Parathyroid adenoma (tissue), 2 donors: ENCODE results near the gene MEIS1.
A peak's percentile ranks its signal among the peaks of the same experiment; 100 is the strongest.

Experiments used
- H2AFZ ChIP-seq: fragments of 300-600 bp; sonication (generic); one replicate; pipeline ENCODE4 v1.7.0; 2017; ENCODE audit warnings: antibody characterized with exemption, mild to moderate bottlenecking
- H3K27ac ChIP-seq: fragments of 300-600 bp; sonication (generic); one replicate; pipeline ENCODE4 v1.7.0; 2017
- H3K27me3 ChIP-seq: fragments of 300-600 bp; sonication (generic); one replicate; pipeline ENCODE4 v1.7.0; 2017; ENCODE audit warnings: low read length; ENCODE audit not compliant: control insufficient read depth, insufficient read depth
- H3K36me3 ChIP-seq: fragments of 300-600 bp; sonication (generic); one replicate; pipeline ENCODE4 v1.7.0; 2017; ENCODE audit warnings: low read length; ENCODE audit not compliant: control insufficient read depth, insufficient read depth
- H3K4me1 ChIP-seq: fragments of 300-600 bp; sonication (generic); one replicate; pipeline ENCODE4 v1.7.0; 2017; ENCODE audit warnings: control low read depth
- H3K4me2 ChIP-seq: fragments of 300-600 bp; sonication (generic); one replicate; pipeline ENCODE4 v1.7.0; 2017; ENCODE audit warnings: low read length
- H3K4me3 ChIP-seq: fragments of 300-600 bp; sonication (generic); one replicate; pipeline ENCODE4 v1.7.0; 2017; ENCODE audit warnings: low read depth, low read length
- H3K79me2 ChIP-seq: fragments of 300-600 bp; sonication (generic); one replicate; pipeline ENCODE4 v1.7.0; 2017; ENCODE audit warnings: control low read depth
- H3K9ac ChIP-seq: fragments of 300-600 bp; sonication (generic); one replicate; pipeline ENCODE4 v1.7.0; 2017; ENCODE audit warnings: mild to moderate bottlenecking
- H3K9me3 ChIP-seq: fragments of 300-600 bp; sonication (generic); one replicate; pipeline ENCODE4 v1.7.0; 2017; ENCODE audit warnings: low read length; ENCODE audit not compliant: control insufficient read depth
- TF ChIP-seq, protein P1 (sequence below): fragments of 300-600 bp; sonication (generic); IDR thresholded peaks from one replicate; pipeline ENCODE4 v1.7.0; 2017; ENCODE audit warnings: antibody characterized with exemption, mild to moderate bottlenecking
- donor health status: primary hyperparathyroidism.

The MEIS1 gene

DNA sequence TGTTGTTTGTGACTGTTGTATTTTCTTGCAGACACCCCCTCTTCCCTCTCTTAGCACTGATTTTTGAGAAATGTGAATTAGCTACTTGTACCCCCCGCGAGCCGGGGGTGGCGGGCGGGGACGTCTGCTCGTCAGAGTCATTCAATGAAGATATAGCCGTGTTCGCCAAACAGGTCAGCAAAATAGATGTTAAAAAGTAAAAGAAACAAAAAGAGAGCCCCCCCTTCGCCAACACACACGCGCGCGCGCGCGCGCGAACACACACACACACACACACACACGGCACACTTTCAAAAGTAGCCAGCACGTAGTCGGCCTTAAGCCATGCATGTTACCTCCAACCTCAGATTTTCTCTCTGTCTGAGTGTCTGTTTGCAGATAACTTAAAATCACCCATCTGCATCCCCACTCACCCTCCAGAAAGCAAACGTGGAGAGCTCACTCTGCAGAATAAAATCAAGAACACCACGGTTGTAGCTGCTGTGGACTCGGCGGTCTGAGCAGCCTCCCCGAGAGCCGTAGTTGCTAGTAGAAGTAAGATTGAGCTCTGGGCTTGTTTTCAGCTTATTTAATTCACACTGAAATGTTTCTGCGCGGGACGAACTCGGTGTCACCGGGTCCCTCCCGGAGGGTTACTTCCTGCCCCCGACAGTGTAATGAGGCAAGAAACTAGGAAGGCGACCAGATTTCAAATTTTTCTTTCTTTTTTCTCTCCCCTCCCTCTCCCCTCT, 5.1 kb downstream of the MEIS1 start:
- H3K9ac ChIP-seq = no peak overlapping the region
- H3K36me3 ChIP-seq = no peaks in the 10 kb centered on the region
- TF ChIP-seq, protein P1, sequence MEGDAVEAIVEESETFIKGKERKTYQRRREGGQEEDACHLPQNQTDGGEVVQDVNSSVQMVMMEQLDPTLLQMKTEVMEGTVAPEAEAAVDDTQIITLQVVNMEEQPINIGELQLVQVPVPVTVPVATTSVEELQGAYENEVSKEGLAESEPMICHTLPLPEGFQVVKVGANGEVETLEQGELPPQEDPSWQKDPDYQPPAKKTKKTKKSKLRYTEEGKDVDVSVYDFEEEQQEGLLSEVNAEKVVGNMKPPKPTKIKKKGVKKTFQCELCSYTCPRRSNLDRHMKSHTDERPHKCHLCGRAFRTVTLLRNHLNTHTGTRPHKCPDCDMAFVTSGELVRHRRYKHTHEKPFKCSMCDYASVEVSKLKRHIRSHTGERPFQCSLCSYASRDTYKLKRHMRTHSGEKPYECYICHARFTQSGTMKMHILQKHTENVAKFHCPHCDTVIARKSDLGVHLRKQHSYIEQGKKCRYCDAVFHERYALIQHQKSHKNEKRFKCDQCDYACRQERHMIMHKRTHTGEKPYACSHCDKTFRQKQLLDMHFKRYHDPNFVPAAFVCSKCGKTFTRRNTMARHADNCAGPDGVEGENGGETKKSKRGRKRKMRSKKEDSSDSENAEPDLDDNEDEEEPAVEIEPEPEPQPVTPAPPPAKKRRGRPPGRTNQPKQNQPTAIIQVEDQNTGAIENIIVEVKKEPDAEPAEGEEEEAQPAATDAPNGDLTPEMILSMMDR = no peak
- H3K4me3 ChIP-seq = peak overlapping the region; percentile 92
- peak overlapping the region; percentile 81 for H3K27ac ChIP-seq
- no peaks in the 10 kb centered on the region for H3K4me1 ChIP-seq
- peak overlapping the region; percentile 79 for H3K4me2 ChIP-seq
- H2AFZ ChIP-seq = peak overlapping the region; percentile 78
- no peaks in the 10 kb centered on the region for H3K27me3 ChIP-seq
- H3K9me3 ChIP-seq = no peaks in the 10 kb centered on the region
- H3K79me2 ChIP-seq = peaks cover 20% of the 10 kb centered on the region

DNA sequence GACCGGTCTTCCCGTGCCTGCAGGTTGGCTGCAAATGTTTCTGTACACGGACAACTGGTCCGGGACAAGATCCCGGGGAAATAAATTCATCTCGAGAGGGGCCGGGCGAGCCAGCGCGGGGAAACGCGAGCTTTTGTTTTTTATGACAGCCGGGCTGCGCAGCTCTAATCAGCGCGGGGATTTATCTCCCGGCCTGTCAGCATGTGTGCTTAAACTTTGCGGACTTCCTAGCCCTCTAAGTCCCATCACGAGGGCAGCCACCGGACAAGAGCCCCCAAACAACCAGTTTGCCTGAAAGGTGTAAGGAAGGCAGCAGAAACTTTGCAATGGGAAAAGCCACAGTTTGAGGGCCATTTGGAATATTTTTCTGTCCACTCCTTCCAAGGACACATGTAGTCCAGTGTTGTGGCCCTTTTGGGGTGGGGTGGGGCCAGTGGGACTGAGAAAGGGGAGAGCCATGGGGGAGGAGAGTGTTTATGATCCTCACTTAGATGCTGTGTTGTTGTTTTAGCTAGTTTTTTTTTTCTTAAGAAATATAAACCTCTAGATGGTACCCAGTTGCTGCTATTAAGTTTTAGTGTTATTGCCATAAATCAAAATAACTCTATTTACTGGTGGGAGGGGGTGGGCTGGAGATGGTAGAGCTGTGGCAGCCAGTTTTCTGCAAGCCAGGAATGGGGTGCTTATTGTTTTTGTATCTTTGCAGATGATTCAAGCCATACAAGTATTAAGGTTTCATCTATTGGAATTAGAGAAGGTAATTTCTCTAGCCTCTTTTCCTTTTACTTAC, 6.0 kb downstream of the MEIS1 start:
- peak overlapping the region; percentile 79 for H3K4me2 ChIP-seq
- H3K36me3 ChIP-seq = no peaks in the 10 kb centered on the region
- no peaks in the 10 kb centered on the region for H3K9me3 ChIP-seq
- peaks cover 26% of the 10 kb centered on the region for H3K79me2 ChIP-seq
- H3K27me3 ChIP-seq = no peaks in the 10 kb centered on the region
- peak overlapping the region; percentile 68 for H2AFZ ChIP-seq
- H3K27ac ChIP-seq = peak overlapping the region; percentile 81
- TF ChIP-seq, protein P1 = no peak
- H3K4me3 ChIP-seq = peak overlapping the region; percentile 92
- no peaks in the 10 kb centered on the region for H3K4me1 ChIP-seq
- H3K9ac ChIP-seq = no peak overlapping the region

DNA sequence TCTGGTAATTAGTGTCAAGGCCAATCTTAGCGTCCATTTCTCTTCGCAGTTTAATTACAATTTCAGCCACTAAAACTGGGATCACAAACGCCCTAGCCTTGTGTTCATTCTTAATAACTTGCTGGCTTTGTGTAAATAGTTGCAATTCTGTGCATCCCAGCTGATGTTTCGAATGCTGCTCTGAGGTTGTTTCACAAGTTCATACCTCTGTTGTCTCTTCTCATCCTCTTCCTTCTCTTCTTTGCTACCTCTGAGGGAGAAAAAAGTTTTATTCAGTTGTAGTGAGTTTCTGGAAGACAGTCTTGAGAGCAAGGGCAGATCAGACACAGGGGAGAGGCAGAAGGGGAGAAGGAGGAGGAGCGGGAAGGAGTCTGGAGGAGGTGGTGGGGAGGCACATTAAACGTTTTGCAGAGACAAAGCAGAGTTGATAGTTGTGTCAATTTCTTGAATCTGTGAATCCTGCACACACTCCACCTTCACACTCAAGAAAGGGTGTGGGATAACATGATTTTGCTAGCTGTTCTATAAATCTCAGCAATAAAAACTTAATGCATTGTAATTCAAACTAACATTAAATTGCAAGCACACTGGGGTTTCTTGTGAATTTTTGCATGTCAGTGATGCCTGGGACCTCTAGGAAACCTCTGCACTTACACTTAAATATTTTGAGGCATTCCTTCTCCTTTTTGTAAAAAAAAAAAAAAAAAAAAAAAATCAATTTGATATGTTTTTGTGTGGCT, 6.8 kb downstream of the MEIS1 start:
- peaks cover 30% of the 10 kb centered on the region for H3K79me2 ChIP-seq
- no peaks in the 10 kb centered on the region for H3K36me3 ChIP-seq
- peak overlapping the region; percentile 92 for H3K4me3 ChIP-seq
- no peaks in the 10 kb centered on the region for H3K4me1 ChIP-seq
- H2AFZ ChIP-seq = no peak overlapping the region
- no peak overlapping the region for H3K4me2 ChIP-seq
- TF ChIP-seq, protein P1 = no peak
- no peaks in the 10 kb centered on the region for H3K27me3 ChIP-seq
- H3K9ac ChIP-seq = no peak overlapping the region
- H3K27ac ChIP-seq = peak overlapping the region; percentile 8
- H3K9me3 ChIP-seq = no peaks in the 10 kb centered on the region

- H2AFZ ChIP-seq = no peak overlapping the region
- H3K4me3 ChIP-seq = no peak overlapping the region
- no peak overlapping the region for H3K9ac ChIP-seq
- peaks cover 27% of the 10 kb centered on the region for H3K79me2 ChIP-seq
- TF ChIP-seq, protein P1 = no peak
- no peaks in the 10 kb centered on the region for H3K9me3 ChIP-seq
- H3K27me3 ChIP-seq = no peaks in the 10 kb centered on the region
- H3K4me2 ChIP-seq = no peak overlapping the region
- H3K27ac ChIP-seq = no peak overlapping the region
- no peaks in the 10 kb centered on the region for H3K4me1 ChIP-seq
- no peaks in the 10 kb centered on the region for H3K36me3 ChIP-seq
Observed at GRCh38 chr2:66442516-66443185, 7.7 kb downstream of the MEIS1 start.
